ENCODE results near the gene KLKB1. TPM values are rescaled to one million over a fixed set of nuclear protein-coding genes. Genes with fewer than 3 reads are reported as not detected.

KLKB1 gene
- total RNA-seq, 2 experiments from 2014 or later: not detected

DNA sequence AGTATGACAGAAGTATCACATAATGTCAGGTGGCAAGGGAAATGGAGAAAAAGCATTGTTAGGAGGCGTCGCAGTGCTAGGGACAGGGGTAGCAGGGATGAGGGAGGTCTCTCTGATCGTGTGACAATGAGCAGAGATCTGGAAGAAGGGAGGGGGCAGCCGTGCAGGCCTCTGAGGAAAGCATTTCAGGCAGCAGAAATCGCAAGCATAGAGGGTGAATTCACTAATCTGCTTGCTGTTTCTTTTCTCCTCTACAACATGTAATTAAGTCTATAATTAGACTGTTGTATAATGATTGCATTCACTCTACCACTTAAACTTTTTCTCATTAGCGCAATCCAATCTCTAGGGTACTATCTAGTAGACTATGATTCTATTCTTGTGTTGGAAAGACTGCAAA is 26.8 kb upstream of the KLKB1 start:
- Mint-ChIP-seq H3K4me1 (ENCODE audit: low read depth) (peaks cover 11% of the 10 kb centered on the region), H3K27ac (no peak overlapping the region), H3K9me3 (no peaks in the 10 kb centered on the region), H3K36me3 (ENCODE audit: low read depth) (peaks cover 19% of the 10 kb centered on the region), H3K27me3 (no peaks in the 10 kb centered on the region), H3K4me3 (no peak overlapping the region)
- CTCF ChIA-PET: no interaction called here
- no peak for TF ChIP-seq CTCF (IDR thresholded peaks at IDR 0.05)
- intact Hi-C loops (cut with micrococcal nuclease): no loop called here
- ATAC-seq (no peak), DNase-seq (no peak)
- POLR2A ChIA-PET: no interaction called here

DNA sequence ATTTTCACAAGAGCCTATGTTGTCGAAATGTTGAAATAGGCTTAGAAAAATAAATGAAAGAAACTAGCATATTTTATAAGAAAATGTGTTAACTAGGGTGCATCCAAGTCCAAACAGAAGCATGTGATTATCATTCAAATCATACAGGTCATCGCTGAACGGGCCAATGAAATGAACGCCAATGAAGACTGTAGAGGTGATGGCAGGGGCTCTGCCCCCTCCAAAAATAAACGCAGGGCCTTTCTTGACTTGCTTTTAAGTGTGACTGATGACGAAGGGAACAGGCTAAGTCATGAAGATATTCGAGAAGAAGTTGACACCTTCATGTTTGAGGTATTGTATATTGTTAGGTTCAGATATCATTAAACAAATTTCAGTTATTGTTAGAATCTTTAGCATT is 26.3 kb upstream of the KLKB1 start:
- ChIA-PET CTCF (interaction anchor here (0.8 to 1.8 kb wide), 5 partner anchors 8 to 149 kb away, joined by 3 to 13 read pairs (median 4); partner anchors contain the start of gene CYP4V2), POLR2A (no interaction called here)
- no peak for ATAC-seq
- Mint-ChIP-seq H3K4me1 (ENCODE audit: low read depth) (peaks cover 11% of the 10 kb centered on the region), H3K27ac (no peak overlapping the region), H3K9me3 (no peaks in the 10 kb centered on the region), H3K36me3 (ENCODE audit: low read depth) (peaks cover 14% of the 10 kb centered on the region), H3K27me3 (no peaks in the 10 kb centered on the region), H3K4me3 (no peak overlapping the region)
- intact Hi-C loops (cut with micrococcal nuclease): no loop called here
- TF ChIP-seq CTCF (IDR thresholded peaks at IDR 0.05): no peak
- no peak for DNase-seq

GRCh38 chr4:186201535-186202230 is 25.6 kb upstream of the KLKB1 start:
- no peaks in the 10 kb centered on the region for H3K9me3 Mint-ChIP-seq

GRCh38 chr4:186202490-186203140 is 24.7 kb upstream of the KLKB1 start:
- H3K27ac Mint-ChIP-seq: no peak overlapping the region
- no peak overlapping the region for H3K4me3 Mint-ChIP-seq
- TF ChIP-seq CTCF (IDR thresholded peaks at IDR 0.05): no peak
- peaks cover 11% of the 10 kb centered on the region for H3K4me1 Mint-ChIP-seq (ENCODE audit: low read depth)
- H3K36me3 Mint-ChIP-seq (ENCODE audit: low read depth): peaks cover 2% of the 10 kb centered on the region
- ChIA-PET CTCF (interaction anchor here (0.7 to 1.8 kb wide), 2 partner anchors 10 to 21 kb away, joined by 3 to 13 read pairs; partner anchors contain the start of gene CYP4V2), POLR2A (interaction anchor here (0.7 kb wide), 1 partner anchor 10 kb away, joined by 4 read pairs; no protein-coding TSS in a partner anchor)
- no peaks in the 10 kb centered on the region for H3K9me3 Mint-ChIP-seq
- DNase-seq (no peak), ATAC-seq (no peak)
- H3K27me3 Mint-ChIP-seq: no peaks in the 10 kb centered on the region
- intact Hi-C loops (cut with micrococcal nuclease): no loop called here

More at GRCh38 chr4:186201535-186202230, 25.6 kb upstream of the KLKB1 start:
- peak; percentile 73 for DNase-seq
- ATAC-seq: peak; percentile 98
- ChIA-PET CTCF (interaction anchor here (0.7 to 1.8 kb wide), 6 partner anchors 9 to 150 kb away, joined by 3 to 13 read pairs (median 4); partner anchors contain the start of gene CYP4V2), POLR2A (interaction anchor here (0.7 kb wide), 1 partner anchor 9 kb away, joined by 4 read pairs; no protein-coding TSS in a partner anchor)
- no peak overlapping the region for H3K4me3 Mint-ChIP-seq
- peaks cover 10% of the 10 kb centered on the region for H3K36me3 Mint-ChIP-seq (ENCODE audit: low read depth)
- TF ChIP-seq CTCF (IDR thresholded peaks at IDR 0.05): peak; percentile 70
- H3K27me3 Mint-ChIP-seq: no peaks in the 10 kb centered on the region
- peak overlapping the region; percentile 60 for H3K27ac Mint-ChIP-seq
- peaks cover 11% of the 10 kb centered on the region for H3K4me1 Mint-ChIP-seq (ENCODE audit: low read depth)
- intact Hi-C loops (cut with micrococcal nuclease): no loop called here

DNA sequence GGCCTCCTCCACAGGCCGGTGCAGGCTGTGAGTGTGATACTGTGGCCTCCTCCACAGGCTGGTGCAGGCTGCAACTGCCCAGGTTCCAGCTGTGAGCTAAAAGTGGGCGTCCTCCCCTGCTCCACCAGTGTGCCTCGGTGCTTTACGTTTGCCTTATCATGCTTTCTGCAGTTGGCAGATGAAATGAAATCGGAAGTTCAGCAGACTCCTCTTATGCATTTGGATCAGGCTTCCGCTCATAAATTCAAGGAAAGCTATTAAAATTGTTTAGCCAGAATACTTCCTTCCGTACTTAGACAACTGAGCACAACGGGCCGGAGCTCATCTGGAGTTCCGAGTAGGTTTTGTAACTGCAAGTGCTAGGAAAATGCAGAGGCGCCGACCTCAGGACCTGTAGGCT is 23.9 kb upstream of the KLKB1 start:
- DNase-seq: no peak
- no peak for ATAC-seq
- H3K4me1 Mint-ChIP-seq (ENCODE audit: low read depth): peaks cover 11% of the 10 kb centered on the region
- CTCF ChIA-PET: interaction anchor here (1.4 kb wide), 1 partner anchor 9 kb away, joined by 3 read pairs; no protein-coding TSS in a partner anchor
- no peaks in the 10 kb centered on the region for H3K9me3 Mint-ChIP-seq
- peak overlapping the region; percentile 11 for H3K4me3 Mint-ChIP-seq
- H3K27ac Mint-ChIP-seq: no peak overlapping the region
- no peaks in the 10 kb centered on the region for H3K27me3 Mint-ChIP-seq
- no peaks in the 10 kb centered on the region for H3K36me3 Mint-ChIP-seq (ENCODE audit: low read depth)
- POLR2A ChIA-PET: no interaction called here
- TF ChIP-seq CTCF (IDR thresholded peaks at IDR 0.05): no peak
- intact Hi-C loops (cut with micrococcal nuclease): no loop called here

Measured in activated CD8-positive, alpha-beta T cell treated with anti-CD3 and anti-CD28 coated beads for 36 hours (primary cell).